Esophagus muscularis mucosa (tissue), 4 donors: ENCODE measurements around the gene PIGM. TPM values are rescaled to one million over a fixed set of nuclear protein-coding genes. Genes with fewer than 3 reads are reported as not detected.

Experiments used
- DNase-seq: peaks from one replicate; pipeline ENCODE4 v3.0.0-alpha.2; 2017; ENCODE audit errors: extremely low spot score
- H3K27ac ChIP-seq, 4 donors: fragments of 200-600 bp; sonication (generic); replicated peaks in 1 of 4; 1 replicate in 3 of 4; 2 replicates in 1 of 4; pipeline ENCODE4 v1.5.1; 2016 to 2019; ENCODE audit warnings: mild to moderate bottlenecking in 1 of 4
- H3K27me3 ChIP-seq, 4 donors: fragments of 200-600 bp; sonication (generic); one replicate each; pipeline versions ENCODE4 v1.5.1 to v1.6.0; 2016 to 2019
- H3K36me3 ChIP-seq, 4 donors: fragments of 200-600 bp; sonication (generic); one replicate each; pipeline ENCODE4 v1.5.1; 2016 to 2019
- H3K4me1 ChIP-seq, 4 donors: fragments of 200-600 bp; sonication (generic); one replicate each; pipeline ENCODE4 v1.5.1; 2016 to 2019
- H3K4me3 ChIP-seq, 4 donors: fragments of 200-600 bp; sonication (generic); 1 replicate in 2 of 4; 2 replicates in 2 of 4; pipeline ENCODE4 v1.5.1; 2016 to 2019; ENCODE audit warnings: mild to moderate bottlenecking in 4 of 4, moderate library complexity in 1 of 4
- H3K9me3 ChIP-seq, 4 donors: fragments of 200-600 bp; sonication (generic); 1 replicate in 3 of 4; 2 replicates in 1 of 4; pipeline ENCODE4 v1.5.1; 2016 to 2019
- CTCF ChIP-seq, 3 experiments: fragments of 200-600 bp in 2 of 3; fragments of 450-650 bp in 1 of 3; sonication (generic) in 2 of 3; IDR thresholded peaks; one replicate each; pipeline ENCODE4 v1.5.1; 2017 to 2019; ENCODE audit warnings: antibody characterized with exemption in 3 of 3, mild to moderate bottlenecking in 2 of 3, moderate library complexity in 1 of 3
- EP300 ChIP-seq: sonication (generic); formaldehyde crosslinking; IDR thresholded peaks from one replicate; pipeline ENCODE4 v1.6.1; 2017; ENCODE audit warnings: antibody characterized with exemption
- POLR2A ChIP-seq: fragments of 450-650 bp; IDR thresholded peaks from one replicate; pipeline ENCODE4 v1.6.1; 2017; ENCODE audit warnings: antibody characterized with exemption, moderate library complexity, mild to moderate bottlenecking, low read depth
- POLR2AphosphoS5 ChIP-seq, 2 donors: sonication (generic); formaldehyde crosslinking; IDR thresholded peaks; one replicate each; pipeline ENCODE4 v1.6.1; 2017; ENCODE audit warnings: antibody characterized with exemption in 2 of 2
- WGBS: methylation state at CpG from one replicate; pipeline ENCODE4 v1.1.5; 2018; 5-methylcytosine and 5-hydroxymethylcytosine counted together
- intact Hi-C: fragments of 100-400 bp; cut with DNase I; formaldehyde crosslinking; loops from one replicate; pipeline ENCODE4 v1.15.1; 2023
- total RNA-seq, 4 donors: library from RNA; depleted of rRNA; stranded (reverse); fragments of >200 nt; gene quantifications; one replicate each; pipeline versions ENCODE4 v1.1.0 to v1.2.1, GENCODE V29; 2016

The PIGM gene
- total RNA-seq, 4 donors from 2014 or later: 2.8 to 4.9 (median 4.6) TPM

GRCh38 chr1:160078512-160079195, 46.9 kb upstream of the PIGM start:
- Histone ChIP-seq H3K27ac (no peak overlapping the region), H3K4me1 (peaks cover 1 to 4% (median 4%) of the 10 kb centered on the region in 4 donors), H3K27me3 (peaks cover 0 to 58% (median 30%) of the 10 kb centered on the region in 4 donors), H3K9me3 (no peaks in the 10 kb centered on the region), H3K4me3 (no peak overlapping the region), H3K36me3 (no peaks in the 10 kb centered on the region)
- no peak for DNase-seq
- TF ChIP-seq CTCF (IDR thresholded peaks at IDR 0.05) (peak; percentile 40 to 55 (median 46)), POLR2AphosphoS5 (IDR thresholded peaks at IDR 0.05) (no peak)
- intact Hi-C loops: no loop called here
- WGBS: 21% methylated on average over 8 of the region's 8 CpGs

GRCh38 chr1:160077486-160077885, 45.7 kb upstream of the PIGM start:
- peaks cover 0 to 47% (median 23%) of the 10 kb centered on the region in 4 donors for H3K27me3 ChIP-seq
- H3K9me3 ChIP-seq: no peaks in the 10 kb centered on the region
- no peaks in the 10 kb centered on the region for H3K4me1 ChIP-seq
- intact Hi-C loops: no loop called here
- no peak for TF ChIP-seq CTCF (IDR thresholded peaks at IDR 0.05)
- no peak for DNase-seq
- no peak overlapping the region for H3K27ac ChIP-seq
- H3K4me3 ChIP-seq: no peak overlapping the region
- no peaks in the 10 kb centered on the region for H3K36me3 ChIP-seq

GRCh38 chr1:160076295-160076694, 44.5 kb upstream of the PIGM start:
- intact Hi-C loops: no loop called here
- Histone ChIP-seq H3K27ac (no peak overlapping the region), H3K36me3 (no peaks in the 10 kb centered on the region), H3K4me3 (no peak overlapping the region), H3K27me3 (peaks cover 0 to 46% (median 17%) of the 10 kb centered on the region in 4 donors), H3K4me1 (no peaks in the 10 kb centered on the region), H3K9me3 (no peaks in the 10 kb centered on the region)
- no peak for TF ChIP-seq EP300
- no peak for TF ChIP-seq CTCF (IDR thresholded peaks at IDR 0.05)
- no peak for TF ChIP-seq POLR2A
- no peak for TF ChIP-seq POLR2AphosphoS5 (IDR thresholded peaks at IDR 0.05)
- DNase-seq: no peak
- 88% methylated on average over 3 of the region's 3 CpGs for WGBS

GRCh38 chr1:160075836-160076235, 44.0 kb upstream of the PIGM start:
- H3K36me3 ChIP-seq: no peaks in the 10 kb centered on the region
- intact Hi-C loops: no loop called here
- peaks cover 1 to 2% (median 2%) of the 10 kb centered on the region in 4 donors for H3K4me1 ChIP-seq
- H3K27me3 ChIP-seq: peaks cover 0 to 46% (median 14%) of the 10 kb centered on the region in 4 donors
- no peaks in the 10 kb centered on the region for H3K9me3 ChIP-seq
- 44% methylated on average over 2 of the region's 2 CpGs for WGBS
- no peak overlapping the region for H3K27ac ChIP-seq
- no peak for TF ChIP-seq POLR2AphosphoS5 (IDR thresholded peaks at IDR 0.05)
- no peak for TF ChIP-seq POLR2A
- no peak for TF ChIP-seq EP300
- no peak for TF ChIP-seq CTCF (IDR thresholded peaks at IDR 0.05)
- H3K4me3 ChIP-seq: no peak overlapping the region
- DNase-seq: no peak

GRCh38 chr1:160074865-160075264, 43.1 kb upstream of the PIGM start:
- H3K9me3 ChIP-seq: no peaks in the 10 kb centered on the region
- TF ChIP-seq CTCF (IDR thresholded peaks at IDR 0.05) (no peak), EP300 (no peak), POLR2A (no peak), POLR2AphosphoS5 (IDR thresholded peaks at IDR 0.05) (no peak)
- H3K4me3 ChIP-seq: no peak overlapping the region
- intact Hi-C loops: no loop called here
- H3K4me1 ChIP-seq: peaks cover 7 to 12% (median 10%) of the 10 kb centered on the region in 4 donors
- no peak for DNase-seq
- peaks cover 0 to 46% (median 13%) of the 10 kb centered on the region in 4 donors for H3K27me3 ChIP-seq
- H3K27ac ChIP-seq: no peak overlapping the region
- H3K36me3 ChIP-seq: no peaks in the 10 kb centered on the region
- 75% methylated on average over 4 of the region's 4 CpGs for WGBS
